D341Med (cell line): ENCODE data around the gene WBP2NL.

Experiments
- DNase-seq: peaks from one replicate; pipeline ENCODE4 v3.0.0; 2012; ENCODE audit warnings: low spot score

Gene WBP2NL

GRCh38 chr22:41978732-41979131 lies 19.9 kb upstream of the WBP2NL start:
- DNase-seq = no peak

- no peak for DNase-seq
Measured at GRCh38 chr22:41979423-41980250, 19.0 kb upstream of the WBP2NL start.

- no peak for DNase-seq
Measured at GRCh38 chr22:41982865-41983264, 15.7 kb upstream of the WBP2NL start.

- no peak for DNase-seq
Measured at GRCh38 chr22:41983513-41984405, 14.8 kb upstream of the WBP2NL start.

GRCh38 chr22:41987276-41987675 lies 11.3 kb upstream of the WBP2NL start:
- peak; percentile 7 for DNase-seq

GRCh38 chr22:41989246-41989645 lies 9.3 kb upstream of the WBP2NL start:
- peak; percentile 15 for DNase-seq

GRCh38 chr22:41991111-41991510 lies 7.5 kb upstream of the WBP2NL start:
- peak; percentile 8 for DNase-seq

- peak; percentile 10 for DNase-seq
Measured at GRCh38 chr22:41992496-41992895, 6.1 kb upstream of the WBP2NL start.

- DNase-seq = peak; percentile 14
Measured at GRCh38 chr22:41995211-41995610, 3.4 kb upstream of the WBP2NL start.

GRCh38 chr22:41996826-41997225 lies 1.8 kb upstream of the WBP2NL start:
- DNase-seq = peak; percentile 11

GRCh38 chr22:42000466-42000865 lies 1.9 kb downstream of the WBP2NL start:
- DNase-seq = no peak

GRCh38 chr22:42001121-42001520 lies 2.5 kb downstream of the WBP2NL start:
- DNase-seq = peak; percentile 73

GRCh38 chr22:42001706-42002105 lies 3.1 kb downstream of the WBP2NL start:
- DNase-seq = peak; percentile 22

GRCh38 chr22:42007922-42008321 lies 9.3 kb downstream of the WBP2NL start:
- DNase-seq = no peak

- DNase-seq = no peak
Measured at GRCh38 chr22:42010778-42011177, 12.2 kb downstream of the WBP2NL start.

GRCh38 chr22:42013385-42013784 lies 14.8 kb downstream of the WBP2NL start:
- no peak for DNase-seq

GRCh38 chr22:42016111-42016510 lies 17.5 kb downstream of the WBP2NL start:
- DNase-seq = no peak

- no peak for DNase-seq
Measured at GRCh38 chr22:42018224-42018623, 19.6 kb downstream of the WBP2NL start.

GRCh38 chr22:42021571-42021970 lies 23.0 kb downstream of the WBP2NL start:
- no peak for DNase-seq

GRCh38 chr22:42022162-42022847 lies 23.7 kb downstream of the WBP2NL start:
- no peak for DNase-seq

GRCh38 chr22:42025421-42025820 lies 26.8 kb downstream of the WBP2NL start:
- DNase-seq = no peak

- DNase-seq = no peak
Measured at GRCh38 chr22:42026705-42027104, 28.1 kb downstream of the WBP2NL start.
